B cell (primary cell): ENCODE data around the gene SLIT3. TPM values are rescaled to one million over a fixed set of nuclear protein-coding genes. Genes with fewer than 3 reads are reported as not detected.

Source experiments
- ATAC-seq: fragments of 200-7000 bp; cut with Tn5 transposase; one replicate; pipeline ENCODE4 v1.10.0; 2021; ENCODE audit warnings: low read depth, mild to moderate bottlenecking, moderate number of reproducible peaks, moderate library complexity
- CTCF ChIA-PET: fragments of 350-600 bp; sonication (Branson Sonifier 250); formaldehyde crosslinking; loops from one replicate; lab custom pipeline; 2021; ENCODE audit warnings: antibody characterized with exemption, inconsistent platforms; lab: Charles Lee
- POLR2A ChIA-PET: fragments of 350-600 bp; sonication (Branson Sonifier 250); formaldehyde crosslinking; loops from one replicate; lab custom pipeline; 2021; ENCODE audit warnings: antibody characterized with exemption; lab: Charles Lee
- DNase-seq: peaks from one replicate; pipeline ENCODE4 v3.0.0; 2013
- H2AFZ ChIP-seq: 2 replicates; pipeline ENCODE4 v1.6.1; 2012; ENCODE audit warnings: mild to moderate bottlenecking, low read depth, low read length; ENCODE audit not compliant: insufficient read depth, poor library complexity, severe bottlenecking
- H3K27ac ChIP-seq, 2 donors: 1 replicate in 1 of 2; 2 replicates in 1 of 2; pipeline ENCODE4 v1.5.1; 2012 to 2013; ENCODE audit warnings: low read length in 2 of 2, mild to moderate bottlenecking in 2 of 2, moderate library complexity in 1 of 2
- H3K27me3 ChIP-seq, 4 experiments: fragments of 200-600 bp in 1 of 4; sonication (generic) in 1 of 4; replicated peaks in 1 of 4; 1 replicate in 2 of 4; 2 replicates in 2 of 4; pipeline versions ENCODE4 v1.6.1 to v1.7.0; 2013 to 2016; ENCODE audit warnings: low read length in 3 of 4, mild to moderate bottlenecking in 2 of 4, mixed read lengths in 1 of 4, moderate library complexity in 1 of 4; ENCODE audit not compliant: insufficient read depth in 4 of 4, control insufficient read depth in 3 of 4; ENCODE audit errors: control extremely low read depth in 1 of 4
- H3K36me3 ChIP-seq, 2 experiments: replicated peaks in 1 of 2; 1 replicate in 1 of 2; 2 replicates in 1 of 2; pipeline versions ENCODE4 v1.6.1 to v1.7.1; 2013; ENCODE audit warnings: low read length in 1 of 2; ENCODE audit not compliant: insufficient read depth in 2 of 2, control insufficient read depth in 1 of 2; ENCODE audit errors: control extremely low read depth in 1 of 2, extremely low read depth in 1 of 2
- H3K4me1 ChIP-seq, 2 donors: fragments of 200-600 bp in 1 of 2; sonication (generic) in 1 of 2; 1 replicate in 1 of 2; 2 replicates in 1 of 2; pipeline versions ENCODE4 v1.5.1 to v1.6.1; 2013 to 2017; ENCODE audit warnings: low read length in 2 of 2; ENCODE audit not compliant: control insufficient read depth in 2 of 2, insufficient read depth in 2 of 2
- H3K4me2 ChIP-seq: replicated peaks from 2 replicates; pipeline ENCODE3; 2012; ENCODE audit warnings: mild to moderate bottlenecking, low read depth, low read length; ENCODE audit not compliant: poor library complexity, severe bottlenecking
- H3K4me3 ChIP-seq, 5 experiments: fragments of 200-600 bp in 1 of 5; sonication (generic) in 1 of 5; 1 replicate in 3 of 5; 2 replicates in 2 of 5; pipeline versions ENCODE4 v1.5.1 to v1.7.0; 2011 to 2016; ENCODE audit warnings: low read length in 4 of 5, mild to moderate bottlenecking in 4 of 5, low read depth in 2 of 5, control low read depth in 1 of 5, moderate library complexity in 1 of 5; ENCODE audit not compliant: insufficient read depth in 1 of 5; ENCODE audit errors: control extremely low read depth in 1 of 5, extremely low read depth in 1 of 5
- H3K79me2 ChIP-seq: fragments of 200-600 bp; sonication (generic); one replicate; pipeline ENCODE4 v1.6.0; 2016; ENCODE audit warnings: low read length; ENCODE audit not compliant: control insufficient read depth, insufficient read depth
- H3K9ac ChIP-seq: fragments of 200-600 bp; sonication (generic); 2 replicates; pipeline ENCODE4 v1.6.1; 2017; ENCODE audit warnings: mild to moderate bottlenecking, low read length, moderate library complexity
- H3K9me3 ChIP-seq, 3 donors: one replicate each; pipeline versions ENCODE4 v1.6.1 to v1.7.1; 2013; ENCODE audit warnings: low read length in 2 of 3; ENCODE audit not compliant: control insufficient read depth in 2 of 3, insufficient read depth in 1 of 3; ENCODE audit errors: control extremely low read depth in 1 of 3
- H4K20me1 ChIP-seq: 2 replicates; pipeline ENCODE4 v1.6.0; 2012; ENCODE audit warnings: mild to moderate bottlenecking, low read length; ENCODE audit not compliant: insufficient read depth, control insufficient read depth, poor library complexity, severe bottlenecking
- H3K27ac Mint-ChIP-seq: one replicate; pipeline ENCODE4 v1.8.0; 2021; ENCODE audit warnings: mixed read lengths
- H3K27me3 Mint-ChIP-seq: one replicate; pipeline ENCODE4 v1.8.0; 2021; ENCODE audit warnings: mixed read lengths
- H3K4me1 Mint-ChIP-seq: one replicate; pipeline ENCODE4 v1.8.0; 2021; ENCODE audit warnings: mixed read lengths
- H3K4me3 Mint-ChIP-seq: one replicate; pipeline ENCODE4 v1.8.0; 2021; ENCODE audit warnings: mixed read lengths
- H3K9me3 Mint-ChIP-seq: one replicate; pipeline ENCODE4 v1.8.0; 2022; ENCODE audit warnings: mixed read lengths; ENCODE audit not compliant: insufficient read depth
- EZH2 ChIP-seq: IDR thresholded peaks from 2 replicates; pipeline ENCODE4 v1.6.1; 2012; ENCODE audit warnings: borderline replicate concordance, low read depth, mild to moderate bottlenecking, moderate library complexity, low read length; ENCODE audit not compliant: insufficient read depth, poor library complexity, severe bottlenecking
- WGBS: methylation state at CpG from one replicate; pipeline ENCODE4 v1.1.5; 2013; ENCODE audit warnings: missing lambda C conversion rate; ENCODE audit not compliant: insufficient coverage; 5-methylcytosine and 5-hydroxymethylcytosine counted together
- intact Hi-C: fragments of 100-400 bp; cut with micrococcal nuclease; formaldehyde crosslinking; loops from one replicate; pipeline ENCODE4 v1.10.0; 2022
- polyA plus RNA-seq: library from polyadenylated mRNA; depleted of rRNA; stranded (reverse); fragments of >200 nt; gene quantifications from 2 replicates; pipeline ENCODE4 v1.2.3, GENCODE V29; 2012
- total RNA-seq, 2 donors: library from RNA; stranded (reverse); fragments of 120-200 nt in 1 of 2; gene quantifications; 1 replicate in 1 of 2; 2 replicates in 1 of 2; pipeline versions ENCODE4 v1.2.3 to v1.2.4, GENCODE V29; 2013 to 2022
- TF ChIP-seq, protein P1 (sequence below): fragments of 200-600 bp; IDR thresholded peaks from one replicate; pipeline ENCODE4 v1.8.0; 2022; ENCODE audit warnings: antibody characterized with exemption, mild to moderate bottlenecking

Gene SLIT3
- total and polyA plus RNA-seq, 2 donors (not counting 1 experiment from before 2014, with no cell fraction given), result not detected

GRCh38 chr5:169139480-169140050 lies 161.4 kb downstream of the SLIT3 start:
- Mint-ChIP-seq H3K27me3 (no peaks in the 10 kb centered on the region), H3K9me3 (no peaks in the 10 kb centered on the region), H3K4me3 (no peak overlapping the region), H3K4me1 (no peaks in the 10 kb centered on the region), H3K27ac (no peak overlapping the region)
- H3K4me3 ChIP-seq, result no peak overlapping the region
- no peaks in the 10 kb centered on the region for H3K36me3 ChIP-seq
- CTCF ChIA-PET, result no interaction called here
- no peaks in the 10 kb centered on the region for H3K9me3 ChIP-seq
- H3K4me2 ChIP-seq, result no peak overlapping the region
- no peaks in the 10 kb centered on the region for H3K4me1 ChIP-seq
- no peak overlapping the region for H2AFZ ChIP-seq
- ATAC-seq (no peak), DNase-seq (no peak)
- H4K20me1 ChIP-seq, result no peaks in the 10 kb centered on the region
- H3K27me3 ChIP-seq, result no peaks in the 10 kb centered on the region
- no peak overlapping the region for H3K27ac ChIP-seq
- intact Hi-C loops, result no loop called here
- TF ChIP-seq EZH2, result no peak
- TF ChIP-seq, protein P1, sequence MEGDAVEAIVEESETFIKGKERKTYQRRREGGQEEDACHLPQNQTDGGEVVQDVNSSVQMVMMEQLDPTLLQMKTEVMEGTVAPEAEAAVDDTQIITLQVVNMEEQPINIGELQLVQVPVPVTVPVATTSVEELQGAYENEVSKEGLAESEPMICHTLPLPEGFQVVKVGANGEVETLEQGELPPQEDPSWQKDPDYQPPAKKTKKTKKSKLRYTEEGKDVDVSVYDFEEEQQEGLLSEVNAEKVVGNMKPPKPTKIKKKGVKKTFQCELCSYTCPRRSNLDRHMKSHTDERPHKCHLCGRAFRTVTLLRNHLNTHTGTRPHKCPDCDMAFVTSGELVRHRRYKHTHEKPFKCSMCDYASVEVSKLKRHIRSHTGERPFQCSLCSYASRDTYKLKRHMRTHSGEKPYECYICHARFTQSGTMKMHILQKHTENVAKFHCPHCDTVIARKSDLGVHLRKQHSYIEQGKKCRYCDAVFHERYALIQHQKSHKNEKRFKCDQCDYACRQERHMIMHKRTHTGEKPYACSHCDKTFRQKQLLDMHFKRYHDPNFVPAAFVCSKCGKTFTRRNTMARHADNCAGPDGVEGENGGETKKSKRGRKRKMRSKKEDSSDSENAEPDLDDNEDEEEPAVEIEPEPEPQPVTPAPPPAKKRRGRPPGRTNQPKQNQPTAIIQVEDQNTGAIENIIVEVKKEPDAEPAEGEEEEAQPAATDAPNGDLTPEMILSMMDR, result no peak
- no peaks in the 10 kb centered on the region for H3K79me2 ChIP-seq
- POLR2A ChIA-PET, result no interaction called here
- H3K9ac ChIP-seq, result no peak overlapping the region
- WGBS, result 83% methylated on average over 6 of the region's 6 CpGs

GRCh38 chr5:169133531-169133930 lies 167.4 kb downstream of the SLIT3 start:
- Histone ChIP-seq H3K27me3 (no peaks in the 10 kb centered on the region), H3K27ac (no peak overlapping the region), H4K20me1 (no peaks in the 10 kb centered on the region), H3K36me3 (no peaks in the 10 kb centered on the region), H3K4me1 (no peaks in the 10 kb centered on the region), H3K4me3 (no peak overlapping the region), H3K9ac (no peak overlapping the region), H2AFZ (no peak overlapping the region), H3K9me3 (peaks cover 0 to 3% (median 0%) of the 10 kb centered on the region in 3 donors), H3K79me2 (no peaks in the 10 kb centered on the region), H3K4me2 (no peak overlapping the region)
- ChIA-PET CTCF (no interaction called here), POLR2A (no interaction called here)
- no peak for DNase-seq
- intact Hi-C loops, result no loop called here
- ATAC-seq, result no peak
- Mint-ChIP-seq H3K27me3 (no peaks in the 10 kb centered on the region), H3K9me3 (no peaks in the 10 kb centered on the region), H3K27ac (no peak overlapping the region), H3K4me3 (no peak overlapping the region), H3K4me1 (no peaks in the 10 kb centered on the region)
- TF ChIP-seq EZH2, result no peak
- TF ChIP-seq, protein P1, result no peak
- 44% methylated on average over 1 of the region's 3 CpGs for WGBS
